HepG2 (cell line): ENCODE measurements around the gene EPM2A. TPM values are rescaled to one million over a fixed set of nuclear protein-coding genes. Genes with fewer than 3 reads are reported as not detected.

Experiments
- ARNT2 ChIP-seq: sonication (generic); formaldehyde crosslinking; IDR thresholded peaks from 2 replicates; pipeline ENCODE4 v1.8.0; 2022; ENCODE audit warnings: mild to moderate bottlenecking, low read depth, missing genetic modification reagents, moderate library complexity
- ATAD3A ChIP-seq: sonication (generic); formaldehyde crosslinking; IDR thresholded peaks from 2 replicates; pipeline ENCODE4 v1.4.0; 2020; ENCODE audit warnings: missing genetic modification reagents
- DNMT1 ChIP-seq: sonication (generic); formaldehyde crosslinking; IDR thresholded peaks from 2 replicates; pipeline ENCODE4 v1.5.1; 2020; ENCODE audit warnings: mild to moderate bottlenecking, missing genetic modification reagents
- FOXO1 ChIP-seq: sonication (generic); formaldehyde crosslinking; IDR thresholded peaks from 2 replicates; pipeline ENCODE4 v1.4.0; 2020; ENCODE audit warnings: missing genetic modification reagents
- HDAC6 ChIP-seq: fragments of 200-600 bp; sonication (generic); IDR thresholded peaks from 2 replicates; pipeline ENCODE4 v1.7.0; 2017; ENCODE audit warnings: mild to moderate bottlenecking, antibody characterized with exemption, low read length, low read depth
- IRF2 ChIP-seq: IDR thresholded peaks from 2 replicates; pipeline ENCODE4 v1.6.1; 2018; ENCODE audit warnings: missing genetic modification reagents, missing compliant biosample characterization
- JUN ChIP-seq: sonication (generic); formaldehyde crosslinking; IDR thresholded peaks from 2 replicates; pipeline ENCODE4 v1.4.0; 2020; ENCODE audit warnings: mild to moderate bottlenecking, missing genetic modification reagents
- KLF13 ChIP-seq: sonication (generic); formaldehyde crosslinking; IDR thresholded peaks from 2 replicates; pipeline ENCODE4 v1.4.0; 2020; ENCODE audit warnings: mild to moderate bottlenecking, missing genetic modification reagents
- MLXIP ChIP-seq: sonication (generic); formaldehyde crosslinking; IDR thresholded peaks from 2 replicates; pipeline ENCODE4 v1.9.0; 2021; ENCODE audit warnings: missing genetic modification reagents, borderline replicate concordance
- NAIF1 ChIP-seq: sonication (generic); formaldehyde crosslinking; IDR thresholded peaks from 2 replicates; pipeline ENCODE4 v1.5.0; 2020; ENCODE audit warnings: mild to moderate bottlenecking, missing genetic modification reagents, borderline replicate concordance
- POLR2G ChIP-seq: fragments of 200-400 bp; formaldehyde crosslinking; IDR thresholded peaks from 2 replicates; pipeline ENCODE4 v1.6.1; 2018; ENCODE audit warnings: mild to moderate bottlenecking, low read depth, low read length, moderate library complexity
- RNF219 ChIP-seq: sonication (generic); formaldehyde crosslinking; IDR thresholded peaks from 2 replicates; pipeline ENCODE4 v1.5.0; 2020; ENCODE audit warnings: mild to moderate bottlenecking, missing genetic modification reagents
- SIN3A ChIP-seq: IDR thresholded peaks from 2 replicates; pipeline ENCODE4 v1.6.1; 2011; ENCODE audit warnings: low read depth, mild to moderate bottlenecking, control low read depth, low read length, borderline replicate concordance
- SOX13 ChIP-seq, 3 experiments: fragments of 450-650 bp in 1 of 3; sonication (generic) in 1 of 3; formaldehyde crosslinking in 1 of 3; IDR thresholded peaks in 2 of 3; conservative IDR thresholded peaks in 1 of 3; 2 replicates each; pipeline versions ENCODE4 v1.5.0 to v1.6.1; 2016 to 2020; ENCODE audit warnings: antibody characterized with exemption in 1 of 3, mild to moderate bottlenecking in 1 of 3, missing compliant biosample characterization in 1 of 3, missing genetic modification reagents in 1 of 3, moderate library complexity in 1 of 3
- ZBTB20 ChIP-seq: sonication (generic); formaldehyde crosslinking; IDR thresholded peaks from 2 replicates; pipeline ENCODE4 v1.8.1; 2023; ENCODE audit warnings: missing genetic modification reagents, low read depth, mild to moderate bottlenecking, borderline replicate concordance
- ZKSCAN8 ChIP-seq: IDR thresholded peaks from 2 replicates; pipeline ENCODE4 v1.6.1; 2016; ENCODE audit warnings: borderline replicate concordance, missing genetic modification reagents, missing compliant biosample characterization
- ZNF10 ChIP-seq: sonication (generic); formaldehyde crosslinking; IDR thresholded peaks from 2 replicates; pipeline ENCODE4 v1.4.0; 2020; ENCODE audit warnings: mild to moderate bottlenecking, low read depth, missing genetic modification reagents, borderline replicate concordance
- ZNF12 ChIP-seq: sonication (generic); formaldehyde crosslinking; IDR thresholded peaks from 2 replicates; pipeline ENCODE4 v1.5.0; 2020; ENCODE audit warnings: missing genetic modification reagents
- ZNF124 ChIP-seq: sonication (generic); formaldehyde crosslinking; IDR thresholded peaks from 2 replicates; pipeline ENCODE4 v1.4.0; 2020; ENCODE audit warnings: missing genetic modification reagents
- ZNF33B ChIP-seq: sonication (generic); formaldehyde crosslinking; IDR thresholded peaks from 2 replicates; pipeline ENCODE4 v1.5.1; 2020; ENCODE audit warnings: mild to moderate bottlenecking, missing genetic modification reagents
- ZNF616 ChIP-seq: sonication (generic); formaldehyde crosslinking; IDR thresholded peaks from 2 replicates; pipeline ENCODE4 v1.5.0; 2020; ENCODE audit warnings: low read depth, mild to moderate bottlenecking, missing genetic modification reagents
- ZNF792 ChIP-seq: IDR thresholded peaks from 2 replicates; pipeline ENCODE4 v1.6.1; 2016
- polyA plus RNA-seq, 8 experiments: library from polyadenylated mRNA; depleted of rRNA in 3 of 8; stranded (reverse) in 7 of 8; unstranded in 1 of 8; fragments of >200 nt; fragmentation: Illumina TruSeq in 4 of 8; extraction: Trizol in 4 of 8; gene quantifications; 2 replicates each; pipeline versions ENCODE4 v1.2.1 to v1.2.3, GENCODE V29; 2011 to 2016; ENCODE audit warnings: low read depth in 4 of 8, missing spikeins in 1 of 8, mixed read lengths in 1 of 8; ENCODE audit not compliant: insufficient read depth in 1 of 8
- total RNA-seq, 5 experiments: library from RNA; depleted of rRNA; stranded (reverse); fragments of >200 nt; fragmentation: Illumina TruSeq; extraction: Trizol; gene quantifications; 2 replicates each; pipeline ENCODE4 v1.2.3, GENCODE V29; 2016; ENCODE audit warnings: low read depth in 1 of 5

The EPM2A gene
- total and polyA plus RNA-seq, 2 of the 13 experiments (the other 11 are each of a cell fraction or from before 2014, with no cell fraction given), result 4.6 to 9.2 TPM

- TF ChIP-seq DNMT1 (no peak), ARNT2 (CRISPR knock-in tag) (peak; percentile 77), ZNF124 (CRISPR knock-in tag) (peak; percentile 82), HDAC6 (no peak), ZNF33B (CRISPR knock-in tag) (peak; percentile 90), MLXIP (CRISPR knock-in tag) (peak; percentile 83; the same call in 1 of the 2 replicates), KLF13 (CRISPR knock-in tag) (peak; percentile 93), ATAD3A (CRISPR knock-in tag) (no peak), ZNF616 (CRISPR knock-in tag) (no peak), POLR2G (peak; percentile 86), NAIF1 (CRISPR knock-in tag) (peak; percentile 18; the same call in 1 of the 2 replicates), RNF219 (CRISPR knock-in tag) (no peak), IRF2 (CRISPR knock-in tag) (0 out of 2 replicates have a peak, but pooled peaks have one; percentile 79), SOX13 (IDR thresholded peaks at IDR 0.05) (0 out of 2 replicates have a peak, but pooled peaks have one; percentile 33), SOX13 (CRISPR knock-in tag; conservative IDR thresholded peaks at IDR 0.05 in 1 of 2, IDR thresholded peaks at IDR 0.05 in 1 of 2) (peak in 1 of 2 experiments; percentile 51; a peak in 1 of 4 replicates), ZKSCAN8 (peak; percentile 80; the same call in 1 of the 2 replicates), ZNF10 (no peak), SIN3A (peak; percentile 80), ZNF792 (CRISPR knock-in tag) (peak; percentile 81; the same call in 1 of the 2 replicates), ZNF12 (CRISPR knock-in tag) (0 out of 2 replicates have a peak, but pooled peaks have one; percentile 8), ZBTB20 (CRISPR knock-in tag) (0 out of 2 replicates have a peak, but pooled peaks have one; percentile 72), FOXO1 (CRISPR knock-in tag) (no peak; the same call in 1 of the 2 replicates), JUN (no peak)
Observed at GRCh38 chr6:145734486-145735355, 599 bp downstream of the EPM2A start (continued).
